HG02970 (cell line): Measurements from ENCODE around the gene FAM124A.

Experiments
- ATAC-seq: cut with Tn5 transposase; IDR thresholded peaks from one replicate; pipeline ENCODE4 v1.9.1; 2021; ENCODE audit warnings: mild to moderate bottlenecking, moderate library complexity, moderate number of reproducible peaks; ENCODE audit not compliant: unreplicated experiment, low FRiP score

Gene FAM124A

DNA sequence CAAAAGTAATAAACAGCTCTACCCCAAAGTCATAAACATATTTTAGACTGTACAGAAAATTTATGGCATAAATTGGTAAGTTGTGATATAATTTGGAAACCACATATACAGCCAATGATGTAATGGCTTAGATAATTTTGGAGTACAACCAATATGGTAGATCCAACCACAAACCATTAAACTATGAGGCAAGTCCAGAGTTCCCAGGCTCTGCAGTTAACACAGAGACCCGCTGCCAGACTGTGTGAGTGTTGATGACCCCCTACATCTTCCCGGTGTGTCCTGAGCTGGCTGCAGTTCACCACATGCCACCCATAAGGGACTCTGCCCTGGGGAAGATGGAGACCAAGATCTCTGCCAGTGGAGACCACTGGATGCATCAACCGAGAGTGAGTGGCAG is 107.4 kb downstream of the FAM124A start:
- no peak for ATAC-seq

DNA sequence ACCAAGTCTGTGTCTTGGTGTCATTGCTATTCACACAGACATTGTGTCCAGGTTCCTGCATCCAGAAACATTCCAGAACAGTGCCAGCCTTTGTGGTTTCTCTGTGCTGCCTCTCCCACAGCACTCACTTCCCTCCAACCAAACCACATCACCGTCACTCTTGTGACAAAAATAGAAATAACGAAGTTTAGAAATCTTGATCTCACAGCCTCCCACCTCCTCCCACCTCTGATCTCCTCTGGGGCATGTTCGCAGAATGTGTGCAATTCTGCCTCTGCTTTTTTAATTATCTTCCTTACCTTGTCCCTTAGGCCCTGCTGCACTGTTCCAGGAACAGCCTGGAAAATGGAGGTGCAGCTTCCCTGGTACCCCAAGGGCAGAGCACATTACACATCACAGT is 108.6 kb downstream of the FAM124A start:
- no peak for ATAC-seq

DNA sequence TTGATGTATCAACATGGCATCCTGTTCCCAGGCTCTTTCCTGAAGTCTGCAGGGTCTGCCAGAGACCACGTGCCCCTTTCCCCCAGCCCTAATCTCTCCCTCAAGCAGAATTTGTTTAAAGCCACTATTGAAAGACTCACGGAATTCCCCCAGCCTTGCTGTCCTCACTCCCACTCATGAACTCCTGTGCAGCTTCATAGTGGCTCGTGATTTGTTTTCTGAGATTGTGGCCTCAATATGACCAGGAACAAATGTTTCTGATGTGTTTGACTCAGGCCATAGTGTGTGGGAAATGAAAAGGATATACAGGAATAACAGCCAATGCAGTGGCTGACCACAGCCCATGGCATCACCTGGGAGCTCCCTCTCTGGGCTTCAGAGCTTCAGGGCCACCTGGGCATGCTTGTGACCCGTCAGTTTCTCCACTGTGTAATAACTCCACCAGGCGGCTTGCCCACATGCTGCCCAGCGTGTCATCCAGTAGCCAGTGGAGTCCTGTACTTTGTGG is 109.2 kb downstream of the FAM124A start:
- ATAC-seq, result no peak

DNA sequence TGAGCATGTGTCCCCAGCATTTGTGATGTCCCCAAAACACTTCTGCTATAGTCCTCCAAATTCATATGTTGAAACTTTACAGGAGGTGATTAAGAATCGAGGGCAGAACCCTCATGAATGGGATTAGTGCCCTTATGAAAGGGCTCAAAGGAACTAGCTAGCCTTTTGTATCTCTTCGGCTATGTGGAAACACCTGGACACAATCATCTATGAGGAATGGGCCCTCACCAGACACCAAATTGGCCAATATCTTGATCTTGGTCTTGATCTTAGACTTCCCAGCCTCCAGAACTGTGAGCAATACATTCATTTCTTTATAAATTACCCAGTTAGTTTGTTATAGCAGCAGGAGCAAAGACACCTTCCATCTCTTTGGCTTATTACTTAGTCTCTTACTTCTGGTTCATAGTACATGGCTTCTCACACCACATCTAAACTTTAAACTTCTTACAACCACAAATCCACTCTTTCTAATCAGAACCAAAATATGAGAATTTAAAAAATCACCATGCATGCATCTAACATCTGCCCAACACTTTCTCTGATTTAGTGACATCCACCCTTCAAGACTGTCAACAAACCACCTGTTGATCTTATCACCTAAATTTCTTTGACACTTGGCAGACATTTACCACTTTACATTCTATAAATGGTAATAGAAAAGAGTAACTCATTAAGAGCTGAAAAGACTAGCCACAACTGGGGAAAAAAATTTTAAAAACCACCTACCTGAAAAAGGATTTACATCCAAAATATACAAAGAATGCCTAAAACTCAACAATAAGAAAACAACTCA is 110.6 kb downstream of the FAM124A start:
- ATAC-seq, result no peak

DNA sequence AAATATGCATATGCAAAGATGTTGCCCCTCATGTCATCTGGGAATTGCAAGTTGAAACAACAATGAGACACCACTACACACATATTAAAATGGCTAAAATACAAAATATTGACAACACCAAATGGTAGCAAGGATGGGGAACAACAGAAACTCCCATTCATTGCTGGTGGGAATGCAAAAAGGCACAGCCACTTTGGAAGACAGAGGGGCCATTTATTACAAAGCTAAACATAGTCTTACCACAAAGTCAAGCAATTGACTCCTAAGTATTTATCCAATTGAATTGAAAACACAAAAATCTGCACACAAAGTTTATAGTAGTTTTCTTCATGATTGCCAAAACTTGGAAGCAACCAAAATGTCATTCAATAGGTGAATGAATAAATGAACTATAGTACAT is 111.2 kb downstream of the FAM124A start:
- no peak for ATAC-seq

DNA sequence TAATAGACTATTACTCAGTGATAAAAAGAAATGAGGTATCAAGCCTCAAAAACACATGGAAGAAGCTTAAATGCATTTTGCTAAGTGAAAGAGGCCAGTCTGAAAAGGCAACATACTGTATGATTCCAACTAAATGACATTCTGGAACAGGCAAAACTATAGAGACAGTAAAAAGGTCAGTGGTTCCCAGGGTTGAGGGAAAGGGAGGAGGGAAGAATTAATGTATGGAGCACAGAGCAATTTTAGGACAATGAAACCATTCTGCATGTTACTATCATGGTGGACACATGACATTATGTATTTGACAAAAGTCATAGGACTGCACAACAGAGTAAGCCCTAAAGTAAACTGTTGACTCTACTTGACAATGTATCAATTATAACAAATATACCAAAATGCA is 111.6 kb downstream of the FAM124A start:
- ATAC-seq, result no peak
